HG03571 (cell line): Measurements from ENCODE around the gene VASH1.
"Not testable (repeated sequence)": the region's sequence is repeated elsewhere in the genome, so short reads cannot be mapped to it uniquely, and the experiment has no call there.

Source experiments
- ATAC-seq: cut with Tn5 transposase; IDR thresholded peaks from one replicate; pipeline ENCODE4 v1.9.1; 2021; ENCODE audit not compliant: unreplicated experiment

VASH1 gene

GRCh38 chr14:76761136-76761959 is at the start of gene VASH1:
Gene VASH1, plus strand, starts transcription at chr14:76761468. Its CDS starts 1,354 bp downstream, at chr14:76762822.
- peak; percentile 76 for ATAC-seq

- ATAC-seq = no peak
These were observed 48.1 kb upstream of the VASH1 start for GRCh38 chr14:76713121-76713520.

- no peak for ATAC-seq
These were observed 46.8 kb upstream of the VASH1 start for GRCh38 chr14:76714470-76714869.

GRCh38 chr14:76715101-76715500 is 46.2 kb upstream of the VASH1 start:
- ATAC-seq = no peak

- no peak for ATAC-seq
These were observed 45.7 kb upstream of the VASH1 start for GRCh38 chr14:76715511-76716081.

GRCh38 chr14:76716285-76716684 is 45.0 kb upstream of the VASH1 start:
- ATAC-seq = no peak

GRCh38 chr14:76717508-76718290 is 43.6 kb upstream of the VASH1 start:
- ATAC-seq = no peak

GRCh38 chr14:76718306-76719040 is 42.8 kb upstream of the VASH1 start:
- no peak for ATAC-seq

GRCh38 chr14:76719666-76720065 is 41.6 kb upstream of the VASH1 start:
- no peak for ATAC-seq

- ATAC-seq = no peak
These were observed 40.9 kb upstream of the VASH1 start for GRCh38 chr14:76720382-76720813.

GRCh38 chr14:76721506-76721905 is 39.8 kb upstream of the VASH1 start:
- ATAC-seq = not testable (repeated sequence)

GRCh38 chr14:76724651-76725550 is 36.4 kb upstream of the VASH1 start:
- no peak for ATAC-seq

- no peak for ATAC-seq
These were observed 34.7 kb upstream of the VASH1 start for GRCh38 chr14:76726551-76726970.

- no peak for ATAC-seq
These were observed 33.9 kb upstream of the VASH1 start for GRCh38 chr14:76727384-76727783.

GRCh38 chr14:76727901-76728300 is 33.4 kb upstream of the VASH1 start:
- ATAC-seq = no peak

- no peak for ATAC-seq
These were observed 32.0 kb upstream of the VASH1 start for GRCh38 chr14:76729258-76729657.

- ATAC-seq = no peak
These were observed 31.2 kb upstream of the VASH1 start for GRCh38 chr14:76729953-76730505.

- not testable (repeated sequence) for ATAC-seq
These were observed 26.8 kb upstream of the VASH1 start for GRCh38 chr14:76734501-76734900.

GRCh38 chr14:76736514-76736913 is 24.8 kb upstream of the VASH1 start:
- no peak for ATAC-seq

- no peak for ATAC-seq
These were observed 20.2 kb upstream of the VASH1 start for GRCh38 chr14:76741074-76741473.
